Measurements from ENCODE around the gene HS6ST1.

DNA sequence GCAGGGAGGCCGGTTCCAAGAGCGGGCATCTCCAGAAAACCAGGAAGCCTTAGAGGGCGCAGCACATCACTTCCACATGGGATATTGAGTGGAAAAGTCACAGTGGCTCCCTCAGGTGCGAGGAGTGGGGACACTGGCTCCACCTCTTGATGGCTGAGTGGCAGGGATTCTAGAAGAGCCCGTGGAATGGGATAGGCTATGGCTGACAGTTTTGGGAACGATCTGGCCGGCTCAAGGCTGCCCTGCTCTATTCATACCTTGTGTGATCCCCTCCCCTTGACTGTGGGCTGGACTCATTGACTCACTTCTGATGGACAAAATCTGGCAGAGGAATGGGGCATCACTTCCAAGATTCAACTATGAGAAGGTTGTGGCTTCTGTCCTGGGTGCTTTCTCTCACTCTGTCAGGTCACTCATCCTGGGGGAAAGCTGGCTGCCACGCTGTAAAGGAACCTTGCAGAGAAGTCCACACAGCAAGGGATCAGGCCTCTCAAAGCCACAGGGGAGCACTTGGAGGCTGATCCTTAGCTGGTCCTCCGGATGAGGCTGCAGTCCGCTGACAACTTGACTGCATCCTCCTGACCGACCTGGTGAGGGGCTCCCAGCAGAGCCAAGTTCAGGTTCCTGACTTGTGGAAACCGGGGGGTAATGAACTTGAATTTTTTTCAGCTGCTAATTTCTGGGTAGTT, 46.7 kb upstream of the HS6ST1 start:
- TF ChIP-seq, protein P1, sequence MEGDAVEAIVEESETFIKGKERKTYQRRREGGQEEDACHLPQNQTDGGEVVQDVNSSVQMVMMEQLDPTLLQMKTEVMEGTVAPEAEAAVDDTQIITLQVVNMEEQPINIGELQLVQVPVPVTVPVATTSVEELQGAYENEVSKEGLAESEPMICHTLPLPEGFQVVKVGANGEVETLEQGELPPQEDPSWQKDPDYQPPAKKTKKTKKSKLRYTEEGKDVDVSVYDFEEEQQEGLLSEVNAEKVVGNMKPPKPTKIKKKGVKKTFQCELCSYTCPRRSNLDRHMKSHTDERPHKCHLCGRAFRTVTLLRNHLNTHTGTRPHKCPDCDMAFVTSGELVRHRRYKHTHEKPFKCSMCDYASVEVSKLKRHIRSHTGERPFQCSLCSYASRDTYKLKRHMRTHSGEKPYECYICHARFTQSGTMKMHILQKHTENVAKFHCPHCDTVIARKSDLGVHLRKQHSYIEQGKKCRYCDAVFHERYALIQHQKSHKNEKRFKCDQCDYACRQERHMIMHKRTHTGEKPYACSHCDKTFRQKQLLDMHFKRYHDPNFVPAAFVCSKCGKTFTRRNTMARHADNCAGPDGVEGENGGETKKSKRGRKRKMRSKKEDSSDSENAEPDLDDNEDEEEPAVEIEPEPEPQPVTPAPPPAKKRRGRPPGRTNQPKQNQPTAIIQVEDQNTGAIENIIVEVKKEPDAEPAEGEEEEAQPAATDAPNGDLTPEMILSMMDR (IDR thresholded peaks at IDR 0.05), result no peak
- TF ChIP-seq EZH2 (IDR thresholded peaks at IDR 0.05) (no peak), EZH2phosphoT487 (IDR thresholded peaks at IDR 0.05) (no peak)

All from neural progenitor cell (in vitro differentiated cells).